ENCODE measurements around the gene SAMD3. TPM values are rescaled to one million over a fixed set of nuclear protein-coding genes. Genes with fewer than 3 reads are reported as not detected.
"Not testable (repeated sequence)": the region's sequence is repeated elsewhere in the genome, so short reads cannot be mapped to it uniquely, and the experiment has no call there.

The SAMD3 gene
- total RNA-seq, result 1 to 10 TPM; 2.1 to 4.3 TPM
- polyA plus RNA-seq, result under 1 TPM; 0.08 to 0.29 TPM

- no peak for DNase-seq (ENCODE audit: low spot score)
- Histone ChIP-seq H3K4me1 (ENCODE audit: control insufficient read depth in 4 of 4, insufficient read depth in 4 of 4, low read length in 3 of 4) (no peaks in the 10 kb centered on the region), H3K36me3 (ENCODE audit: control insufficient read depth in 4 of 4, insufficient read depth in 3 of 4, low read depth in 1 of 4, low read length in 3 of 4) (no peaks in the 10 kb centered on the region), H3K4me3 (ENCODE audit: low read depth in 1 of 3, low read length in 3 of 3) (no peak within 1 kb of the TSS), H3K9ac (ENCODE audit: low read depth in 1 of 2, low read length in 2 of 2) (peak within 1 kb of the TSS in 1 of 2 donors; percentile 5), H3K9me3 (ENCODE audit: control insufficient read depth in 4 of 4, low read length in 3 of 4) (no peaks in the 10 kb centered on the region), H3K27ac (ENCODE audit: low read depth in 1 of 2, low read length in 2 of 2) (no peak within 1 kb of the TSS), H3K27me3 (ENCODE audit: control insufficient read depth in 4 of 4, insufficient read depth in 4 of 4, low read length in 3 of 4) (peaks cover 0 to 3% (median 0%) of the 10 kb centered on the region in 4 donors)
- TF ChIP-seq MAX (IDR thresholded peaks at IDR 0.05), result no peak
- no peak for TF ChIP-seq NR2F2 (IDR thresholded peaks at IDR 0.05)
- no peak for TF ChIP-seq TAF1 (conservative IDR thresholded peaks at IDR 0.05)
- WGBS, result 58% methylated on average over 2 of the region's 2 CpGs
Measured at GRCh38 chr6:130222775-130223174, at the start of gene SAMD3. Gene SAMD3 (minus strand): TSS chr6:130222951. CDS start chr6:130215273, 7,678 bp downstream.

- TF ChIP-seq FOXA1 (IDR thresholded peaks at IDR 0.05) (no peak), REST (IDR thresholded peaks at IDR 0.05) (no peak), RAD21 (IDR thresholded peaks at IDR 0.05) (no peak), MAX (IDR thresholded peaks at IDR 0.05) (no peak), ATF3 (IDR thresholded peaks at IDR 0.05) (no peak)
- no peak overlapping the region for H3K4me3 ChIP-seq (ENCODE audit: low read depth in 1 of 3, low read length in 3 of 3)
- peaks cover 0 to 7% (median 4%) of the 10 kb centered on the region in 4 donors for H3K9me3 ChIP-seq (ENCODE audit: control insufficient read depth in 4 of 4, low read length in 3 of 4)
- H3K9ac ChIP-seq (ENCODE audit: low read depth in 1 of 2, low read length in 2 of 2), result no peak overlapping the region
- no peak for DNase-seq (ENCODE audit: low spot score)
- 88% methylated on average over 3 of the region's 3 CpGs for WGBS
- H3K27ac ChIP-seq (ENCODE audit: low read depth in 1 of 2, low read length in 2 of 2), result no peak overlapping the region
- H3K36me3 ChIP-seq (ENCODE audit: control insufficient read depth in 4 of 4, insufficient read depth in 3 of 4, low read depth in 1 of 4, low read length in 3 of 4), result no peaks in the 10 kb centered on the region
- H3K27me3 ChIP-seq (ENCODE audit: control insufficient read depth in 4 of 4, insufficient read depth in 4 of 4, low read length in 3 of 4), result no peaks in the 10 kb centered on the region
- no peaks in the 10 kb centered on the region for H3K4me1 ChIP-seq (ENCODE audit: control insufficient read depth in 4 of 4, insufficient read depth in 4 of 4, low read length in 3 of 4)
Measured at GRCh38 chr6:130269969-130270635, 47.4 kb upstream of the SAMD3 start.

- DNase-seq (ENCODE audit: low spot score); H3K27me3 ChIP-seq (ENCODE audit: control insufficient read depth in 4 of 4, insufficient read depth in 4 of 4, low read length in 3 of 4); H3K9ac ChIP-seq (ENCODE audit: low read depth in 1 of 2, low read length in 2 of 2); H3K9me3 ChIP-seq (ENCODE audit: control insufficient read depth in 4 of 4, low read length in 3 of 4); H3K4me3 ChIP-seq (ENCODE audit: low read depth in 1 of 3, low read length in 3 of 3); H3K36me3 ChIP-seq (ENCODE audit: control insufficient read depth in 4 of 4, insufficient read depth in 3 of 4, low read depth in 1 of 4, low read length in 3 of 4); H3K4me1 ChIP-seq (ENCODE audit: control insufficient read depth in 4 of 4, insufficient read depth in 4 of 4, low read length in 3 of 4); H3K27ac ChIP-seq (ENCODE audit: low read depth in 1 of 2, low read length in 2 of 2): not testable (repeated sequence)
- WGBS, result 68% methylated on average over 2 of the region's 2 CpGs
Measured at GRCh38 chr6:130265553-130265952, 42.8 kb upstream of the SAMD3 start.

GRCh38 chr6:130262008-130262407 is 39.3 kb upstream of the SAMD3 start:
- TF ChIP-seq EGR1 (IDR thresholded peaks at IDR 0.05; ENCODE audit: low read depth in 2 of 2), result no peak
- TF ChIP-seq SP1 (IDR thresholded peaks at IDR 0.05), result no peak
- TF ChIP-seq FOXA2 (IDR thresholded peaks at IDR 0.05), result no peak
- WGBS, result 37% methylated on average over 2 of the region's 2 CpGs
- no peak overlapping the region for H3K27ac ChIP-seq (ENCODE audit: low read depth in 1 of 2, low read length in 2 of 2)

GRCh38 chr6:130261558-130261957 is 38.8 kb upstream of the SAMD3 start:
- not testable (repeated sequence) for H3K27ac ChIP-seq (ENCODE audit: low read depth in 1 of 2, low read length in 2 of 2); H3K4me1 ChIP-seq (ENCODE audit: control insufficient read depth in 4 of 4, insufficient read depth in 4 of 4, low read length in 3 of 4); H3K36me3 ChIP-seq (ENCODE audit: control insufficient read depth in 4 of 4, insufficient read depth in 3 of 4, low read depth in 1 of 4, low read length in 3 of 4); H3K9me3 ChIP-seq (ENCODE audit: control insufficient read depth in 4 of 4, low read length in 3 of 4); H3K4me3 ChIP-seq (ENCODE audit: low read depth in 1 of 3, low read length in 3 of 3); H3K9ac ChIP-seq (ENCODE audit: low read depth in 1 of 2, low read length in 2 of 2); H3K27me3 ChIP-seq (ENCODE audit: control insufficient read depth in 4 of 4, insufficient read depth in 4 of 4, low read length in 3 of 4); DNase-seq (ENCODE audit: low spot score)
- WGBS, result 87% methylated on average over 3 of the region's 3 CpGs

More at GRCh38 chr6:130262008-130262407, 39.3 kb upstream of the SAMD3 start:
- Histone ChIP-seq H3K4me3 (ENCODE audit: low read depth in 1 of 3, low read length in 3 of 3) (no peak overlapping the region), H3K27me3 (ENCODE audit: control insufficient read depth in 4 of 4, insufficient read depth in 4 of 4, low read length in 3 of 4) (no peaks in the 10 kb centered on the region), H3K36me3 (ENCODE audit: control insufficient read depth in 4 of 4, insufficient read depth in 3 of 4, low read depth in 1 of 4, low read length in 3 of 4) (no peaks in the 10 kb centered on the region), H3K9ac (ENCODE audit: low read depth in 1 of 2, low read length in 2 of 2) (no peak overlapping the region), H3K4me1 (ENCODE audit: control insufficient read depth in 4 of 4, insufficient read depth in 4 of 4, low read length in 3 of 4) (no peaks in the 10 kb centered on the region), H3K9me3 (ENCODE audit: control insufficient read depth in 4 of 4, low read length in 3 of 4) (no peaks in the 10 kb centered on the region)
- no peak for DNase-seq (ENCODE audit: low spot score)
